HS-27A (cell line): ENCODE measurements around the gene NCDN.

ENCODE experiments used
- DNase-seq: peaks from one replicate; pipeline ENCODE4 v3.0.0-alpha.2; 2012; ENCODE audit warnings: low read depth, missing footprints

Gene NCDN

DNA sequence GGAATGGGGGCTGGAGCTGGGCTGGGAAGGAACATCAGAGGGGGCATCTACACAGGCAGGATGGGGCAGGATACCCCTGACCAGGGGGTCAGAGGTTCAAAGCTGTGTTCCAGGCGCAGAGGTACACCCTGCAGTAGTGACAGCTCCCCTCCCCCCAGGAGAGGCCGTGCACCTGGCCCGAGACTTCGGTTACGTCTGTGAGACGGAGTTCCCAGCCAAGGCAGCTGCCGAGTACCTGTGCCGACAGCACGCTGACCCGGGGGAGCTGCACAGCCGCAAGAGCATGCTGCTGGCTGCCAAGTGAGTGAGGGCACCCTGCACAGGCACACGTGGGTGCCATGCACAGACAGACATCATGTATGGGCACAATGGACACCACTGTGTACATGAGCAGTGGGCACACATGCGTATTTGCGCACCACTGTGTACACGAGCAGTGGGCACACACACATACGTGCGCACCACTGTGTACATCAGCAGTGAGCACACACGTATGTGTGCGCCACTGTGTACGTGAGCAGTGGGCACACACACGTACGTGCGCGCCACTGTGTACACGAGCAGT, 33.0 kb downstream of the NCDN start:
- DNase-seq: no peak

GRCh38 chr1:35591211-35591610, 33.6 kb downstream of the NCDN start:
- DNase-seq: no peak

DNA sequence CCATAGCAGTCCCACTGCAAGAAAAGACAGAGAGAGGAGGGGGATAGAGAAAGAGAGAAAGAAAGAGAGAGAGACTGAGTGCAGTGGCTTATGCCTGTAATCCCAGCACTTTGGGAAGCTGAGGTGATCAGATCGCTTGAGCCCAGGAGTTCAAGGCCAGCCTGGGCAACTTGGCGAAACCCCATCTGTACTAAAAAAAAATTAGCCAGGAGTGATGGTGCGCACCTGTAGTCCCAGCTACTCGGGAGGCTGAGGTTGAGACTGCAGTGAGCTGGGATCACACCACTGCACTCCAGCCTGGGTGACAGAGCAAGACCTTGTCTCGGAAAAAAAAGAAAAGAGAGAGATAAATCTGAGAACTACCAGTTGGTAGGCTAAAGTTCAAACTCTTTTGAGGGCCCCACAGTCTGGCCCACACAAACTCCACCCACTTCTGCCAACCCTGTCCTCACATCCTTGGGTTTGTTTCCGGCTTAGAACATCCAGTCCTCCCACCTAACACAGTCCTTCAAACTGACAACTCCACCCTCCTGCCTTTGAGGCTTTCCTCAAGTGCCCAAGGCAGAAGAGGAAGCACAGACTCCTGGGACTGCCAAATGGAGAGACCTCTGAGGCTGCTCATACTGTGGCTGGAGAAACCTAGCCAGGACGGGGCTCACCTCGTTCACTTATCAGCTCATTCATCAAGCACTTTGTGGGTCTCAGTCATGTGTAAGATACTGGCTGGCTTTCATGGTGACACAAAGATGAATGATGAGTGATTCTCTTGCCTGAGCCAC, 35.6 kb downstream of the NCDN start:
- no peak for DNase-seq

DNA sequence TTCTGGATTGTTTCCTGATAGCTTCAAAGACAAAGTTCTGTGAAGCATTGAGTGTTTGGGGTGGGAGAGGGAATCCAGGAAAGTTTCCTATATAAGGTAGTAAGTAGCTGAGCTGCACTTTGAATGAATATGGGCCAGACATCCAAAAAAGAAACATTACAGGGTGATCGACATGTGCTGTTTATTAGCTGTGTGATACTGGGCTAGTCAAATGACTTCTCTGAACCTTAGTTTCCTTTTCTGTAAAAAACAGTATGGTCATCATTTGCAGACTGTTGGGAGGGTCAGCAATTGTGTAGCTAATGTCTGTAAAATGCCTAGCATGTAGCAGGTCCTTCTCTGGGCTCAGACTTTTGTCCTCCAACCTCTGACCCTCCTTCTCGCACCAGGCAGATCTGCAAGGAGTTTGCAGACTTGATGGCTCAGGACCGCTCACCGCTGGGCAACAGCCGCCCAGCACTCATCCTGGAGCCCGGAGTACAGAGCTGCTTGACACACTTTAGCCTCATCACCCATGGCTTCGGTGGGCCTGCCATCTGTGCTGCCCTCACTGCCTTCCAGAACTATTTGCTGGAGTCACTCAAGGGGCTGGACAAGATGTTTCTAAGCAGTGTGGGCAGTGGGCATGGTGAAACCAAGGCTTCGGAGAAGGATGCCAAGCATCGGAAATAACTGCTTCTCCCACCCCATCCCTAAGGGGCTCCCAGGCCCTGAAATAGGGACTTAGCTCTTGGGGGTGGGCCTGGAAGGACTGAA, 36.6 kb downstream of the NCDN start:
- DNase-seq: no peak

- DNase-seq: no peak
These were observed 38.1 kb downstream of the NCDN start for GRCh38 chr1:35595684-35596083.

DNA sequence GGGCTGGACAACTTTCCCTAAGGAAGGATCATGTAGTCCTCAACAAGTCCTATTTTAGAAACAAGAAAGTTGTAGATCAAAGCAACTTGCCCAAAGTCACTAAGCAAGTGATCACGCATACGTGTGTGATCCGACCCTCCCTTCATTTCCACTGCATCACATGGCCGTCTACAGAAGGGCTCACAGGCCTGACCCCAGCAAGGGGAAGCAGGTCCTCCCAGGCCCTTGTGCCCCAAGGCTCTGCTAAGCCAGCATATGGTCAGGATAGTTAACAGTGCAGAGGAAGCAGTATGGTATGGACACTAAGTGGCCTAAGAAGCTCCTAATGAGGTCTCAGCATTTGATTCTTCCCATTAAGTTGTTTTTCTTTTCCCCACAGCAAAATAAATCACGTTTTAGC, 40.3 kb downstream of the NCDN start:
- no peak for DNase-seq

- no peak for DNase-seq
These were observed 41.3 kb downstream of the NCDN start for GRCh38 chr1:35598895-35599294.

GRCh38 chr1:35599411-35599810, 41.8 kb downstream of the NCDN start:
- no peak for DNase-seq

DNA sequence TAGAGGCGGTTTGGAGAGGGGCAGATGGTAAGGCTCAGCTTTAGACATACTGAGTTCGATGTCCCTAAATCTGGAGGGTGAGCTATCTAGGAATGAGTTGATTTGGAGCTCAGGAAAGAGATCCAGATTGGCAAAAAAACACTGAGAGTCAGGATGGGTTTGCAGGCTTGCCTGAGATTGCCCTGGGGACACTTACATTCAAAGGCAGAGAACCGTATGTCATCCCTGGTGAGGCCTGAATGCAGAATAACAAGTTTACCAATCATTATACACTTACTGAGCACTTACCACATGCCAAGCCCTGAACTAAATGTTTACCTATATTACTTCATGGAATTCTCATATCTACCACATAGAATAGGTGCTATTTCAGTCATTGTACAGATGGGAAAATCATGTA, 43.0 kb downstream of the NCDN start:
- DNase-seq: no peak

DNA sequence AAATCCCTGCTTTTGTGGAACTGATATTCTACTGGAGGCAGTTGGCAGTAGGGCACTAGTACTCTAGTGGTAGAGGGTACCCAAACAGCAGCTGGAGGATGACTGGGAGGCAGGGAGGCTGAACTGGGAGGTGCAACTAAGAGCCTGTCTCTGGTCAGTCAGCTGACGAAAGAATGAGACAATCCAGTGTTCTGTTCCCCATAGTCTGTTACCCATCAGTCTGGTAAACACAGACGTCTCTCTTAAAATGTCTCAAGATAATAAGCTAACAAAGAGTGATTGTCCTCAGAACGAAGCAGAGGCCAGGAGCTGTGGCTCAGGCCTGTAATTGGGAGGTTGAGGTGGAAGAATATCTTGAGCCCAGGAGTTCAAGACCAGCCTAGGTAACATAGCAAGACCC, 45.9 kb downstream of the NCDN start:
- no peak for DNase-seq

GRCh38 chr1:35603941-35604340, 46.3 kb downstream of the NCDN start:
- no peak for DNase-seq

DNA sequence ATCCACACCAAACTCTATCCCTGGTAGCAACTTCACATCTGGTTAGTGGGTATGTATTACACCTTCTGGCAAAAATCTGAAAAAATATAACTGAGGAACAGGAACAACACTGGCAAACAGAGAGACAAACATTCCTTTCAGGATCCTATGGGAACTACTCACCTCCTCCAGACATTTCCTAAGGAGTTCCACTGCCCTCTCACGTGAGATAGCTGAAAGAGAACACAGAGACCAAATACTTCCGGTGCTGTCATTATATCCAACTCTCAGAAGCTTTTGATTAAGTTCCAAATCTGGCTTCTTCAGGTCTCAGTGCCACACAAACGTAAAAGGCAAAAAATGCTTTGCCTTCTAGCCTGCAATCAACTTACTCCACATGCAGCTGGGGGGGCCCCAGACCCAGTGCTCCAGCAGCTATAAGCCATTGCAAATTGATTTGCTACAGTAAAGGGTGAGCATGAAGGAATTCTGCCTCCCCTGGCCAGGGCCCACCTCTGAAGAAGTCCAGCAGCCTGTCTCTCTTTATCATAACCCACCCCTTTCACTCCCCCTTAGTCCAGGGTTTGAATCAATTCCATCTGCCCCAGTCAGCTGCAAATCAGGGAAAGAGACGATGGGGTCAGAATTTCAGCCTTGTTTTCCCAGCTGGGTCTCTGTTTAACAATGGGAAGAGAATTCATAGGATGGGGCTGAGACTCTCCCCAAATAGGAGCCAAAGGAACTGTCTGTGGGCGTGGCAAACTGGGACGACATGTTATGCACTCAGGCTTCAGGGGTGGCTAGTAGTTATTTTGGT, 47.7 kb downstream of the NCDN start:
- no peak for DNase-seq

DNA sequence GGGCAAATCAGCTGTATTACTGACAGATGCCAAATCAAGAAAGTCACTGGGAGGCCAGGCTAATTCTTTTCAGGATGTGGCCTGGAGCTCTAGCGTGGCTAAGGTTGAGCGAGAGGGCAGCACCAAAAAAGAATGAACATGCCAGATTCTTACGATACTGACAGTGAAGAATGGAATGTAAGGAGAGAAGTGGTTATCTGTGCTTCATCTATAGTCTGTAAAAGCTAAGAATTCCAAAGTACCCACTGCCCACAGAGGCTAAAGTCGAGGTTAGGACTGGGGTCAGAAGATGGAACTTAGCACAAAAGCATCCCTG, 48.2 kb downstream of the NCDN start:
- peak; percentile 76 for DNase-seq

GRCh38 chr1:35611655-35612054, 54.1 kb downstream of the NCDN start:
- no peak for DNase-seq

DNA sequence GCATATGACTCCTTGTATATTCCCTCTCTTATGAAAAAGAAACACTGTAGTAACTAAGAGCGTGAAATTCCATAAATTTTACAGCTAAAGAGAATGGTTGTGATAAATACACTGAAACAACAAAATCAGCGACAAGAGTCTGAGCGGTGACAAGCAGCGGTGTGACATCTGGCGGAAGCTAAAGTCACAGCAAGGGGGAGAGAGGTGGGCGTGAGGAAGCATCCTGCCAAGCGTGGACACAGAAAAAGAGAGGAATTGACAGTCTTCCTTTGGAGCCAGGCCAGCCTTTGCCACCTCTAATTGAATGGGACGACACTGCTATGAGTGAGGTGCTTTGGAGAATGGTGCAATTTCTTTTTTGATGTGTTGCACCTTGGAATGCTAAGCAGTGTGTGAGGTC, 57.8 kb downstream of the NCDN start:
- no peak for DNase-seq
